Esophagus squamous epithelium (tissue), 5 donors: ENCODE data around the gene SGSH. TPM values are rescaled to one million over a fixed set of nuclear protein-coding genes. Genes with fewer than 3 reads are reported as not detected.

Experiments
- DNase-seq: peaks from one replicate; lab custom pipeline; 2025; lab: John Stamatoyannopoulos, UW
- H3K27ac ChIP-seq, 4 donors: fragments of 200-600 bp; sonication (generic); one replicate each; pipeline ENCODE4 v1.5.1; 2016 to 2019; ENCODE audit warnings: mild to moderate bottlenecking in 1 of 4
- H3K27me3 ChIP-seq, 4 donors: fragments of 200-600 bp; sonication (generic); 1 replicate in 3 of 4; 2 replicates in 1 of 4; pipeline versions ENCODE4 v1.5.1 to v1.6.0; 2017 to 2021; ENCODE audit warnings: antibody characterized with exemption in 1 of 4
- H3K36me3 ChIP-seq, 3 donors: fragments of 200-600 bp; sonication (generic); one replicate each; pipeline ENCODE4 v1.5.1; 2016 to 2019
- H3K4me1 ChIP-seq, 3 donors: fragments of 200-600 bp; sonication (generic); one replicate each; pipeline ENCODE4 v1.5.1; 2017 to 2019
- H3K4me3 ChIP-seq, 4 donors: fragments of 200-600 bp; sonication (generic); 1 replicate in 3 of 4; 2 replicates in 1 of 4; pipeline ENCODE4 v1.5.1; 2016 to 2019; ENCODE audit warnings: mild to moderate bottlenecking in 2 of 4, moderate library complexity in 1 of 4
- H3K9me3 ChIP-seq, 3 donors: fragments of 200-600 bp; sonication (generic); one replicate each; pipeline ENCODE4 v1.5.1; 2016 to 2019
- CTCF ChIP-seq, 6 experiments: fragments of 450-650 bp in 4 of 6; fragments of 200-600 bp in 2 of 6; sonication (generic) in 2 of 6; IDR thresholded peaks; one replicate each; pipeline ENCODE4 v1.5.1; 2016 to 2019; ENCODE audit warnings: antibody characterized with exemption in 6 of 6, mild to moderate bottlenecking in 4 of 6, moderate library complexity in 4 of 6
- POLR2A ChIP-seq, 4 donors: fragments of 450-650 bp; IDR thresholded peaks; one replicate each; pipeline ENCODE4 v1.6.1; 2017; ENCODE audit warnings: antibody characterized with exemption in 4 of 4, mild to moderate bottlenecking in 4 of 4, moderate library complexity in 3 of 4
- WGBS, 2 donors: methylation state at CpG; one replicate each; pipeline ENCODE4 v1.1.5; 2018; 5-methylcytosine and 5-hydroxymethylcytosine counted together
- intact Hi-C: fragments of 100-400 bp; cut with DNase I; formaldehyde crosslinking; loops from one replicate; pipeline ENCODE4 v1.15.0; 2022
- total RNA-seq, 4 donors: library from RNA; depleted of rRNA; stranded (reverse); fragments of >200 nt; gene quantifications; one replicate each; pipeline ENCODE4 v1.1.0, GENCODE V29; 2016
- donor health status: DM: yes; HTN: yes; CAD: no.

Gene SGSH
- total RNA-seq, result 10 to 100 TPM in 3 of 4 donors, 1 to 10 TPM in 1; 8.7 to 18.7 (median 12.9) TPM

GRCh38 chr17:80220054-80220735 is at the start of gene SGSH, which contains the start of gene SLC26A11:
Gene SGSH, minus strand, starts transcription at chr17:80220333. Its CDS starts 20 bp downstream, at chr17:80220313.
Gene SLC26A11, plus strand, starts transcription at chr17:80220427. Its CDS starts 1,134 bp downstream, at chr17:80221561.
- DNase-seq, result no peak
- Histone ChIP-seq H3K9me3 (no peaks in the 10 kb centered on the region), H3K27ac (peak within 1 kb of the TSS; percentile 81 to 91 (median 86)), H3K4me1 (peaks cover 10 to 54% (median 26%) of the 10 kb centered on the region in 3 donors), H3K4me3 (peak within 1 kb of the TSS; percentile 77 to 99 (median 90)), H3K27me3 (no peaks in the 10 kb centered on the region), H3K36me3 (peaks cover 0 to 36% (median 0%) of the 10 kb centered on the region in 3 donors)
- TF ChIP-seq POLR2A (IDR thresholded peaks at IDR 0.05) (peak in 1 of 4 donors; percentile 62), CTCF (IDR thresholded peaks at IDR 0.05) (no peak)
- intact Hi-C loops, result no loop called here
- 0% methylated on average over 2 of the region's 77 CpGs; no CpG with 5 or more reads in 1 of the 2 donors for WGBS, 2 donors

- Histone ChIP-seq H3K27me3 (no peaks in the 10 kb centered on the region), H3K4me3 (no peak overlapping the region), H3K9me3 (no peaks in the 10 kb centered on the region), H3K27ac (no peak overlapping the region), H3K36me3 (peaks cover 7 to 71% (median 17%) of the 10 kb centered on the region in 3 donors), H3K4me1 (peaks cover 0 to 37% (median 8%) of the 10 kb centered on the region in 3 donors)
- TF ChIP-seq POLR2A (IDR thresholded peaks at IDR 0.05), result no peak
- TF ChIP-seq CTCF (IDR thresholded peaks at IDR 0.05), result no peak
- intact Hi-C loops, result no loop called here
- 85 to 89% methylated on average over 2 of the region's 2 CpGs for WGBS, 2 donors
- no peak for DNase-seq
Observed at GRCh38 chr17:80269405-80269807, 49.3 kb upstream of the SGSH start.

GRCh38 chr17:80268427-80268826 is 48.3 kb upstream of the SGSH start:
- Histone ChIP-seq H3K4me3 (no peak overlapping the region), H3K27me3 (no peaks in the 10 kb centered on the region), H3K9me3 (no peaks in the 10 kb centered on the region), H3K4me1 (peaks cover 6 to 39% (median 14%) of the 10 kb centered on the region in 3 donors), H3K36me3 (peaks cover 7 to 70% (median 9%) of the 10 kb centered on the region in 3 donors), H3K27ac (no peak overlapping the region)
- no peak for TF ChIP-seq POLR2A (IDR thresholded peaks at IDR 0.05)
- TF ChIP-seq CTCF (IDR thresholded peaks at IDR 0.05), result no peak
- intact Hi-C loops, result no loop called here
- 89 to 91% methylated on average over 4 of the region's 4 CpGs for WGBS, 2 donors
- no peak for DNase-seq

- WGBS, 2 donors, result 87 to 97% methylated on average over 6 of the region's 6 CpGs
- H3K4me1 ChIP-seq, result peaks cover 16 to 50% (median 25%) of the 10 kb centered on the region in 3 donors
- no peak overlapping the region for H3K27ac ChIP-seq
- intact Hi-C loops, result no loop called here
- no peaks in the 10 kb centered on the region for H3K9me3 ChIP-seq
- H3K4me3 ChIP-seq, result no peak overlapping the region
- peaks cover 5 to 65% (median 7%) of the 10 kb centered on the region in 3 donors for H3K36me3 ChIP-seq
- H3K27me3 ChIP-seq, result no peaks in the 10 kb centered on the region
- DNase-seq, result no peak
- TF ChIP-seq CTCF (IDR thresholded peaks at IDR 0.05) (no peak), POLR2A (IDR thresholded peaks at IDR 0.05) (no peak)
Observed at GRCh38 chr17:80267391-80267790, 47.3 kb upstream of the SGSH start.
